NCI-H2081 (cell line): ENCODE data around the gene EEA1.

Experiments used
- DNase-seq, 2 experiments: peaks; one replicate each; lab custom pipeline; 2025; lab: John Stamatoyannopoulos, UW

EEA1 gene

DNA sequence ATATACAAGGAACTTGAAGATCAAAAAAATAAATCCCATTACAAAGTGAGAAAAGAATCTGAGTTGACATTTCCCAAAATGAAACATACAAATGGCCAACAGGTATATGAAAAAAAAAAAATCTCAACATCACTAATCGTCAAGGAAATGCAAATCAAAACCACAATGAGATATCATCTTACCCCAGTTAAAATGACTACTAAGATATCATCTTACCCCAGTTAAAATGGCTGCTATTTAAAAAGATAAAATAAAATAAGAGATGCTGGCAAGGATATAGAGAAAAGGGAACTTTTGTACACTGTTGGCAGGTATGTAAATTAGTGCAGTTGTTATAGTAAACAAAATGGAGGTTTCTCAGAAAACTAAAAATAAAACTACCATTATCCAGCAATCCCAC, 181.9 kb downstream of the EEA1 start:
- no peak for DNase-seq

DNA sequence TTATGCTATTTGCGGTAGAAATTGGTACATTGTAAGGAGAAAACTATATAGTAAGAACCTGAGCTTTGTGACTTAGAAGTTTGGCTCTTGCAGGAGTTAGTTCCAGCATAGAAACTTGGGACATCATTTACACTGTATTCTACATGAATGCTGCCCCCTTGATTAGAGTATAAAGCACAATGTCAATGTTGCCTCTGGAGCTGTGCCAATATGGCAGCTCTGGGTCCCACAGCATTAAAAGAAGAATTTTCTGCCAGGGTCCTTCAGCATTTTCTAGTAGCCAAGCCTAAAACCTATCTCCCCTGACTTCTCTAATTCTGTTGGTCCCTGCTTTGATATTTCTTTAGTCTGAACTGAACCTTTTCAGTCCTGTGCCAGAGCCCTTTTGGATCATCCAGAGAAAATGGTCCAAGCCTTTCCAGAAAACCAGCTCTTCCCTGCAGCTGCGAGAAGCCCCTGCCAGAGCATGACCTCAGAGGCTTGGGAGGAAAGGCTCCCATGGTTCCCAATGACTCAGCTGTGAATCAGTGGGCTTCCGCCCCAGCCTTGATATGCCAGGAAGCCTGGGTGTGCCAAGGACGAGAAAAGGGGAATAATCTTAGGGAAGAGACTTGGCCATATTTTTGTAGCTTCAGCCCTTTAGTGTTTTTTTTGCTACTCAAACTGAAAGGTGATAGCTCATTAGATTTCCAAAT, 183.1 kb downstream of the EEA1 start:
- peak in 1 of 2 experiments; percentile 10 for DNase-seq

GRCh38 chr12:92743026-92743425, 186.1 kb downstream of the EEA1 start:
- DNase-seq: no peak

DNA sequence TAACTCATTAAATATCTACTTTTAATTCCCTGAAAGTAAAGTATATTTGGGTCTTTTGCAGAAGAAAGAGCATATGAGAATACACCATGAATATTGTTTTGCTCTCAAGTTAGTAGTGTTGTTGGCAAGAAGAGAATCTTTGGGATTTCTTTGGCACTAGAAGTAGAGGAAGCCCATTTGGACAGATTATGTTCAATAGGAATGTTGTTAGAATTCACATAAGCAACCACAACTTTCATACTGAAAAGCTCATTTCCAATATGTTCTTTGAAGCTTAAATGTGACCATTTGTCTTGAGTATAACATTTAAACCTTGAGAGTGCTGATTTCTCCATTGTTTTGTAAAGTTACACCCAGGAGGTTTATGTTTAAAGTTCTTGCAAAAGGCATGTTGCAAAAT, 188.7 kb downstream of the EEA1 start:
- DNase-seq: no peak

GRCh38 chr12:92739113-92739512, 190.0 kb downstream of the EEA1 start:
- DNase-seq: no peak

DNA sequence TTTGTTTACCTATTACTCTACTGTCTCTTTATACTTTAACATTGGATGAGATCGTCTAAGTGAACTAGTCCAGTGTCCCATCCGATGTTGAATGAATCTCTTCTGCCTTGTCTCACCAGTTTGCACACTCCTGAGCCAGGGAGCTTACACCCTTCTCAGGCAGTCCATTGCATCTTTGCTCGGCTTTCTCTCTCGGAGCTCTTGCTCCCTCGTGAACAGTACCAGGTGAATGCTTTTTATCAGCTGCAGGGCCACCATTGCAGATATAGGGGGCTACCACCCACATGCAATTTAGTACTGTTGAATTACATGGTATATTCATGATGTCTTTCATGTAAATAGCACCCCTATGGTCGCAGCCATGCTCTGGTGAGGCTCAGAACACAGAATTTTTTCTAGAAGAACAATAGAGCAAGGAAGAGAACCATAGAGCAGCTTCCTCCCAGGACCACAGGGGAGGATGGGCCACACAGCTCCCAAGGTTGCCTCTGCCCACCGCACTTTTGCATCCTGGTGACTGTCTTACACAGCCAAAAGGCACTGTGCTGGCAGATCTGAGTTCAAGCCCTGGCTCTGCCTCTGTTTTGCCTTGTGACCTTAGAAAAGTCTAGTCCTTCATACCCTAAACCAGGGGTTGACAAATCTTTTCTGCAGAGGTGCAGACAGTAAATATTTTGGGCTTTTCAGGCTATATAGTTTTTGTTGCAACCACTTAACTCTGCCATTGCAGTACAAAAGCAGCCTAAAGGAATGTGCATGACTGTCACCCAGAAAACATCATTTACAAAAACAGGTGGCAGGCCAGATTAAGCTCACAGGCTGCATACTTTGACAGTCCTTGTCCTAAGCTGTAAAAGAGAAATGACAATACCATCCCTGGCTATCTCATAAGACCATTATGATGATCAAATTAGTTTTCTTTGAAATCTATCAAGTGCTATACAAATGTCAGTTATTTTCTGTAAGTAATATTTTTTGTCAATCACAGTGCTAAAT, 190.9 kb downstream of the EEA1 start:
- DNase-seq: no peak

DNA sequence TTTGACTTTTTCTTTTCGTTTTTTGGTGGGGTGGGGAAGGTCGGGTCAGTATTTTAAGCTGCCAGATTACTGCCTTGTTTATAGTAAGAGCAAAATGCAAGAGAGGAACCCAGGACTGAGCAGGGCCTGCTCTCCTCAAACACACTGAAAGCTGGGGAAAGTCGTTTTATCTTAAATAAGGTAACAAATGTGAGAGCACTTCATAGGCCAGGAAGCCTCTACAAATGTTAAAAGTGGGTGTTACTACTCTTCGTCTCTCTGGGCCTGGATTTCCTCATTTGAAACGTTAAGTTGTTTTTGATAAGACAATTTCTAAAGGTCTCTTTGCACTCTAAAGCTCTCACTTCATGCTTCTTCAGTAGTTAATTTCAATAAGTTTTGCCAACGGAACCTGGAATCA, 192.5 kb downstream of the EEA1 start:
- DNase-seq: no peak

DNA sequence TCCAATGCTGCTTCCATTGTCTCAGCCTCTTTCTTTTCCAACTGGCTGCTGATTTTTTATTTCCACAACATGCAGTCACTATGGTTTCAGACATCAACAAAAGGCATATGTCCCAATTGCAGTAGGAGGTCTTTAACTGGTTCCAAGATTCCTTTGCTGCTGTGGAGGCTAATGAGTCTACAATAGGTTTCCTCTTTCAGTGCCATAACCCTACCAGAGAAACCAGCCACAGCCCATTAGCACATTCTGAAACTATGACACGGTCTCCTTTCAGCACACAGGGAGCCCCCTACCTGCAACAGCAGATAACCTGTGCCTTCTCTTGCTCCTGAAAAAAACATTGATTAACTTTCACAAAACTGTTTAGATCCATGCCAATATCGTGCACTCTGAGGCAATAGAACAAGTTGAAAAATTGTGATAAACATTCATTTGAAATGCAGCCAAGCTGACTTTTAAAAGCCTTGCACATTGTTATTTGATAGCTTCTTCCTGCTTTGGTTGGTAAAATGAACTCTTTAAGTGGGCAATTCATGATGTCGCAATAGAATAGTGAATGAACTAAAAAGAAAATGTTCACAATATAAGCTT, 193.9 kb downstream of the EEA1 start:
- peak; percentile 26 to 66 for DNase-seq

DNA sequence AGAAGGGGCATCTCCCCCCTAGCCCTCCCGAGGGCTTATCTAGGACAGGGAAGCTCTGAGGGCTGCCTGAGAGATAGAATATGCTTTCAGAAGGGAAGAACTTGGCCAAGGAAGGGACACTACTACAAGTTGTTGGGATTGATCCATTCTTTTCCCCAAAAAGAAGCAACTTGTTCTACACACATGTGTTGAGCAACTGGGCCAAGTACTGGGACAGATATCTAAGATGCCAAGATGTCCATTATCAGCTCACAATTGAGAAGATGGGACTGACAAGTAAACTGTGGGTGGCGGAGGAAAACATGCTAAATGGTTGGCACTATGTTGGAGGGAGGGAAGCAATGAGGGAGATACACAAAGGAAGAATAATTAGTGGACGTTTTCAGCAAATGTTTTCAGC, 195.4 kb downstream of the EEA1 start:
- DNase-seq: no peak

DNA sequence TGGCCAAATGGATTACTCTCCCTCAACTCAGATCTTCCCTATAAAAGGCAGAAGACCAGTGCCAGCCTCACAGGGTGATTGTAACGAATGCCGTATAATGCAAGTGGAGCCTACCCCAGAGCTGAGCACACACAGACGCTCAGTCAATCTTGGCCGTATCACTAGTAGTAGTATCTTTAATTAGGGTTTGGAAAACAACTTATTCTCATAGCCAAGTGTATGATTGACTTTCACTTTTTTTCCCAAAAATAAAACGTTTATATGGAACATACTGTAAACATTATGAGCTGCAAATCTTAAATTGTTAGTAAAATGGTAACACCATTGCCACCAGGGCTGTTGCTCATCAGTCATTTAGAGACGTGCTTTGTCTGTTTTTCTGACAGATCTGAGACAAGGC, 195.9 kb downstream of the EEA1 start:
- no peak for DNase-seq

DNA sequence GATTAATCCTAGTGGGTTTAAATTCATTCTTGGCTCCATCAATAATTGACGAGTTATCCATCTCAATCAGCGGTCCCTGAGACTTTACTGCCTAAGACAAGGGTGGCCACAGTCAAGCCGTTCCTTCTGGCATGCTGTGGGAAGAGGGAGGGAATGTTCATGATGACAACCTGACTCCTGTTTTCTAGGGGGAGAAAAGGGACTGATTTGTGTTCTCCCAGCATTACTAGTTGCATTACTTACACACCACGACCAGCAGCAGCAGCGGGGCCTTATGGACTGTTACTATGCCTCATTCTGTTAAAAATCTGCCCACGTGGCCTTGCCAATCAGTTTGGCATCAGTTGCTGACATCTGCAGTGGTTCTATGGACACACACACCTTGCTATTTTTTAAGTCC, 196.4 kb downstream of the EEA1 start:
- no peak for DNase-seq

GRCh38 chr12:92732216-92732615, 196.9 kb downstream of the EEA1 start:
- no peak for DNase-seq

DNA sequence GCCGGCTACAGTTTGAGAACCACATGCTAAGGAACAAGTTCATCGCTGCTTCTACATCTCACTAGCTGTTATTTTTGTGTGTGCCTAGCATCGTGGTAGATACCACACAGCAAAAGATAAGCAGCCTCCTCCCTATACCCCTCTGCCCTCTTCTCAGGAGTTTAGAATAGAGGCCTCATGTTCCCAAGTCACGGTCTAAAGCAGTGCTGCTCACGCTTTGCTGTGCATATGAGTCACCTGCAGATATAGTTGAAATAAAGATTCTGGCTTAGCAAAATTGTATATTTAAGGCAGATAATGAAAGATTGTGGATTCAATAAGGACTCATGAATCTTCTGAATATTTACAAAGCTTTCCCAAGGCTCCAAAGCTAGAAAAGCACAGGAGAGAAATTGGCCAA, 198.3 kb downstream of the EEA1 start:
- no peak for DNase-seq

GRCh38 chr12:92729773-92730305, 199.3 kb downstream of the EEA1 start:
- no peak for DNase-seq

- DNase-seq: no peak
Measured at GRCh38 chr12:92726850-92727249, 202.2 kb downstream of the EEA1 start.

- no peak for DNase-seq
Measured at GRCh38 chr12:92722897-92723296, 206.2 kb downstream of the EEA1 start.

DNA sequence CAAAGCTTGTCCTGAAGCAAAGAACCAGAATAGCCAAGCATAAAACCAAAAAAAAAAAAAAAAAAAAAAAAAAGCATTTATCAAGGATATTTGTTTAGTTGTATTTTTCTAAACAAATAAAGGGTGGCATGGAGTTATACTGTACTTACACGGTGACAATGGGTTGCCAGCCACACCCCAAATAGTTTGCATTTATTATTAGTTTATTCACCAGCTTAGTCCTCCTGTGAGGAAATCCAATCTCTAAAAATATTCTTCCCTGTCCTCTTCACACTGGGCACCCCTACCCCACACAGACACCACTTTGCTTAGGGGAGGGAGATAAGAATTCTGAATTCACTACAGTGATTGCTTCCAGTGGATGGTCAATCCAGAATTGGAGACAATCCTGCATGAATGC, 207.4 kb downstream of the EEA1 start:
- no peak for DNase-seq

GRCh38 chr12:92721130-92721529, 208.0 kb downstream of the EEA1 start:
- DNase-seq: no peak
